ENCODE results near the gene SEMA4D. TPM values are rescaled to one million over a fixed set of nuclear protein-coding genes. Genes with fewer than 3 reads are reported as not detected.

SEMA4D gene
- total and polyA plus RNA-seq, 2 of the 13 experiments (the other 11 are each of a cell fraction or from before 2014, with no cell fraction given): 0.13 to 0.16 TPM

GRCh38 chr9:89339807-89340206, 158.1 kb downstream of the SEMA4D start:
- TF ChIP-seq NR2F2 (IDR thresholded peaks at IDR 0.05; ENCODE audit: borderline replicate concordance, low read depth) (no peak), HNRNPUL1 (IDR thresholded peaks at IDR 0.05; ENCODE audit: low read depth, low read length) (no peak), MBD4 (IDR thresholded peaks at IDR 0.05; ENCODE audit: borderline replicate concordance, low read length) (no peak), REXO4 (CRISPR knock-in tag; IDR thresholded peaks at IDR 0.05; ENCODE audit: borderline replicate concordance) (no peak)
- no TSS peak for BruUV-seq (replicated peaks)
- Histone ChIP-seq H3K9ac (ENCODE audit: insufficient read depth, low read depth, low read length) (no peak overlapping the region), H3K36me3 (replicated peaks in 1 of 2; ENCODE audit: control insufficient read depth in 1 of 2, insufficient read depth in 2 of 2, low read length in 2 of 2) (peaks cover 11 to 56% of the 10 kb centered on the region in 2 experiments; a peak in 4 of 5 replicates), H2AFZ (ENCODE audit: low read length) (no peak overlapping the region), H3K79me2 (ENCODE audit: insufficient read depth, low read length) (no peaks in the 10 kb centered on the region), H3K4me3 (replicated peaks in 1 of 3; ENCODE audit: insufficient read depth in 1 of 3, low read depth in 2 of 3, low read length in 3 of 3) (no peak overlapping the region), H3K4me1 (ENCODE audit: insufficient read depth, low read length) (no peaks in the 10 kb centered on the region), H3K27me3 (ENCODE audit: control insufficient read depth in 1 of 2, insufficient read depth in 2 of 2, low read length in 2 of 2) (no peaks in the 10 kb centered on the region), H3K9me3 (ENCODE audit: low read length) (no peaks in the 10 kb centered on the region), H3K4me2 (ENCODE audit: low read depth, low read length) (no peak overlapping the region), H3K27ac (ENCODE audit: extremely low read length, insufficient read depth, low read length) (no peak overlapping the region), H4K20me1 (ENCODE audit: insufficient read depth, low read length) (no peaks in the 10 kb centered on the region)
- ChIA-PET POLR2A (no interaction called here), CTCF (ENCODE audit: low intra/inter-chr PET ratio, low total read pairs) (no interaction called here)
- in situ Hi-C loops (cut with HindIII; ENCODE audit: extremely low pct_ligation_motif_present, low pct_unique_long_range_greater_than_20kb) (no loop called here), intact Hi-C loops (cut with micrococcal nuclease; ENCODE audit: unreplicated experiment) (no loop called here)
- FAIRE-seq (no peak), ATAC-seq (no peak), DNase-seq (ENCODE audit: low spot score) (no peak)
- WGBS (ENCODE audit: low lambda C conversion rate): 97% methylated on average over 2 of the region's 2 CpGs

DNA sequence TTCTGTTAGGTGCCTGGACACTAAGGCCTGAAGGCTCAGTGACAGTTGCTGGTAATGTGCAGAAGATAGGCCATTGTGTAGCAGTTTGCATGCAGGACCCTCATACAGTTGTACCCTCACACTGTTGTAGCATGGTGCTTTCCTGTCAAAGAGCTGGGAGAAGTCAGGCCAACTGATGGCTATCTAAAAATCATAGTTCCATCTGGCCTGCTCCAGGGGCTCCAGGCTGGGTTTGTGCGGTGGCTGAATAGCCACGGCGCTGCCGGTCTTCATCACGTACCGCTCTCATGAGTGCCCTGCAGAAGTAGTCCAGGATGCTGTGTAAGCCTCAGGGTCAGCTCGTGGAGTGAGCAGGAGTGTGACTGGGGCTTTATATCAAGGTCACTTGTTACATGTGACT, 167.4 kb downstream of the SEMA4D start:
- H3K27ac ChIP-seq (ENCODE audit: extremely low read length, insufficient read depth, low read length): no peak overlapping the region
- peaks cover 8% of the 10 kb centered on the region; the same call in 1 of the 2 replicates for H3K4me1 ChIP-seq (ENCODE audit: insufficient read depth, low read length)
- H3K4me3 ChIP-seq (replicated peaks in 1 of 3; ENCODE audit: insufficient read depth in 1 of 3, low read depth in 2 of 3, low read length in 3 of 3): no peak overlapping the region
- DNase-seq (ENCODE audit: low spot score): no peak
- H3K79me2 ChIP-seq (ENCODE audit: insufficient read depth, low read length): no peaks in the 10 kb centered on the region
- ATAC-seq: no peak
- FAIRE-seq: no peak
- peaks cover 9 to 61% of the 10 kb centered on the region in 2 experiments for H3K36me3 ChIP-seq (replicated peaks in 1 of 2; ENCODE audit: control insufficient read depth in 1 of 2, insufficient read depth in 2 of 2, low read length in 2 of 2)
- no peaks in the 10 kb centered on the region for H3K9me3 ChIP-seq (ENCODE audit: low read length)
- TF ChIP-seq REXO4 (CRISPR knock-in tag; IDR thresholded peaks at IDR 0.05; ENCODE audit: borderline replicate concordance) (no peak), NR2F6 (IDR thresholded peaks at IDR 0.05) (no peak), NR2F6 (CRISPR knock-in tag; IDR thresholded peaks at IDR 0.05) (no peak), RBFOX2 (IDR thresholded peaks at IDR 0.05; ENCODE audit: low read depth, low read length) (no peak), MAFF (IDR thresholded peaks at IDR 0.05; ENCODE audit: low read depth, low read length) (no peak), ZNF790 (CRISPR knock-in tag; IDR thresholded peaks at IDR 0.05; ENCODE audit: borderline replicate concordance) (no peak), HOXA3 (CRISPR knock-in tag; IDR thresholded peaks at IDR 0.05) (no peak), SKI (IDR thresholded peaks at IDR 0.05; ENCODE audit: partially characterized antibody) (no peak), ZNF782 (CRISPR knock-in tag; IDR thresholded peaks at IDR 0.05; ENCODE audit: borderline replicate concordance) (no peak), ATF7-NPFF (CRISPR knock-in tag; IDR thresholded peaks at IDR 0.05; ENCODE audit: low read depth) (no peak), ZNF510 (CRISPR knock-in tag; IDR thresholded peaks at IDR 0.05; ENCODE audit: low read depth) (no peak), BRCA1 (CRISPR knock-in tag; IDR thresholded peaks at IDR 0.05) (no peak), ZFP36 (IDR thresholded peaks at IDR 0.05; ENCODE audit: borderline replicate concordance, low read depth, low read length, partially characterized antibody) (no peak), ZNF883 (CRISPR knock-in tag; IDR thresholded peaks at IDR 0.05; ENCODE audit: not compliant biosample characterization) (no peak), PLRG1 (conservative IDR thresholded peaks at IDR 0.05) (no peak)
- TF ChIP-seq, protein P1, sequence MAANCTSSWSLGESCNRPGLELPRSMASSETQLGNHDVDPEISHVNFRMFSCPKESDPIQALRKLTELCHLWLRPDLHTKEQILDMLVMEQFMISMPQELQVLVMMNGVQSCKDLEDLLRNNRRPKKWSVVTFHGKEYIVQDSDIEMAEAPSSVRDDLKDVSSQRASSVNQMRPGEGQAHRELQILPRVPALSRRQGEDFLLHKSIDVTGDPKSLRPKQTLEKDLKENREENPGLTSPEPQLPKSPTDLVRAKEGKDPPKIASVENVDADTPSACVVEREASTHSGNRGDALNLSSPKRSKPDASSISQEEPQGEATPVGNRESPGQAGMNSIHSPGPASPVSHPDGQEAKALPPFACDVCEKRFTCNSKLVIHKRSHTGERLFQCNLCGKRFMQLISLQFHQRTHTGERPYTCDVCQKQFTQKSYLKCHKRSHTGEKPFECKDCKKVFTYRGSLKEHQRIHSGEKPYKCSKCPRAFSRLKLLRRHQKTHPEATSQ (CRISPR knock-in tag; IDR thresholded peaks at IDR 0.05; ENCODE audit: borderline replicate concordance): no peak
- in situ Hi-C loops (cut with HindIII; ENCODE audit: extremely low pct_ligation_motif_present, low pct_unique_long_range_greater_than_20kb): no loop called here
- ChIA-PET CTCF (ENCODE audit: low intra/inter-chr PET ratio, low total read pairs) (no interaction called here), POLR2A (interaction anchor here (0.5 kb wide), 1 partner anchor 921 kb away, joined by 3 read pairs; no protein-coding TSS in a partner anchor)
- intact Hi-C loops (cut with micrococcal nuclease; ENCODE audit: unreplicated experiment): no loop called here
- BruUV-seq (replicated peaks): no TSS peak
- H3K4me2 ChIP-seq (ENCODE audit: low read depth, low read length): no peak overlapping the region
- no peak overlapping the region for H3K9ac ChIP-seq (ENCODE audit: insufficient read depth, low read depth, low read length)
- no peak overlapping the region for H2AFZ ChIP-seq (ENCODE audit: low read length)
- WGBS (ENCODE audit: low lambda C conversion rate): 96% methylated on average over 7 of the region's 7 CpGs
- no peaks in the 10 kb centered on the region for H4K20me1 ChIP-seq (ENCODE audit: insufficient read depth, low read length)
- no peaks in the 10 kb centered on the region for H3K27me3 ChIP-seq (ENCODE audit: control insufficient read depth in 1 of 2, insufficient read depth in 2 of 2, low read length in 2 of 2)
